Fibroblast of mammary gland (primary cell): ENCODE measurements around the gene FIS1.

Experiments
- DNase-seq: peaks from one replicate; pipeline ENCODE4 v3.0.0-alpha.2; 2010; ENCODE audit warnings: low read depth
- H3K4me3 ChIP-seq: 2 replicates; pipeline ENCODE4 v1.5.1; 2011; ENCODE audit warnings: low read depth, mild to moderate bottlenecking, low read length, moderate library complexity; ENCODE audit not compliant: control insufficient read depth
- CTCF ChIP-seq: conservative IDR thresholded peaks from 2 replicates; pipeline ENCODE4 v1.5.1; 2011; ENCODE audit warnings: low read depth, low read length, inconsistent platforms; ENCODE audit not compliant: control insufficient read depth, insufficient read depth

The FIS1 gene

GRCh38 chr7:101250324-101250723 is 5.4 kb upstream of the FIS1 start:
- TF ChIP-seq CTCF: no peak
- DNase-seq: no peak
- no peak overlapping the region for H3K4me3 ChIP-seq

GRCh38 chr7:101248276-101248675 is 3.4 kb upstream of the FIS1 start:
- no peak for TF ChIP-seq CTCF
- no peak for DNase-seq
- no peak overlapping the region for H3K4me3 ChIP-seq

GRCh38 chr7:101245147-101245668 is 327 bp upstream of the FIS1 start:
- DNase-seq: no peak
- peak overlapping the region; percentile 96 for H3K4me3 ChIP-seq
- no peak for TF ChIP-seq CTCF

GRCh38 chr7:101243646-101244374 is 1.1 kb downstream of the FIS1 start:
- peak overlapping the region; percentile 96 for H3K4me3 ChIP-seq
- peak; percentile 53 for DNase-seq
- no peak for TF ChIP-seq CTCF

DNA sequence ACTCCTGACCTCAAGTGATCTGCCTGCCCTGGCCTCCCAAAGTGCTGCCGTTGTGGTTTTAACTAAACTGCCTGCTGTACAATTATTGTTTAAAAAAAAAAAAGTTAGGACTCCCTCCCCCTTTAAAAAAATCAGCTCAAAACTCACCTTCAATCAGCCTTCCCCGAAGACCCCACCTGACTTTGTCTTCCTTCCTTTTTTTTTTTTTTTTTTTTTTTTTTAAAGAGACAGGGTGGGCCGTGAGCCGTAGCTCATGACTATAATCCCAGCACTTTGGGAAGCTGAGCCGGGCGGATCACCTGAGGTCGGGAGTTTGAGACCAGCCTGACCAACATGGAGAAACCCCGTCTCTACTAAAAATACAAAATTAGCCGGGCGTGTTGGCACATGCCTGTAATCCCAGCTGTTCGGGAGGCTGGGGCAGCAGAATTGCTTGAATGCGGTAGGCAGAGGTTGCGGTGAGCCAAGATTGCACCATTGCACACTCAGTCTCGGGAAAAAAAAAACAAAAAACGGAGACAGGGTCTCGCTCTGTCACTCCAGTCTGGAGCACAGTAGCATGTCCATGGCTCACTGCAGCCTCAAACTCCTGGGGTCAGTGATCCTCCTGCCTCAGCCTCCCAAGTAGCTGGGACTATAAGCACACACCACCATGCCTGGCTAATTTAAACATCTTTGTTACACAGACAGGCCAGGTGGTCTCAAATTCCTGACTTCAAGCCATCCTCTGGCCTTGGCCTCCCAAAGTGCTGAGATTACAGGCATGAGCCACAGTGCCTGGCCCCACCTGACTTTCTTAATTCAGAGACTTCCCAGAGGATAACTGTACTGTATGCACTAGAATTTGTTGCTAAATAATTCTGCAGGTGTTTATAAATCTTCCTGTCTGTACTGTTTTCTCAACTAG is 3.2 kb downstream of the FIS1 start:
- DNase-seq: no peak
- H3K4me3 ChIP-seq: no peak overlapping the region
- no peak for TF ChIP-seq CTCF

DNA sequence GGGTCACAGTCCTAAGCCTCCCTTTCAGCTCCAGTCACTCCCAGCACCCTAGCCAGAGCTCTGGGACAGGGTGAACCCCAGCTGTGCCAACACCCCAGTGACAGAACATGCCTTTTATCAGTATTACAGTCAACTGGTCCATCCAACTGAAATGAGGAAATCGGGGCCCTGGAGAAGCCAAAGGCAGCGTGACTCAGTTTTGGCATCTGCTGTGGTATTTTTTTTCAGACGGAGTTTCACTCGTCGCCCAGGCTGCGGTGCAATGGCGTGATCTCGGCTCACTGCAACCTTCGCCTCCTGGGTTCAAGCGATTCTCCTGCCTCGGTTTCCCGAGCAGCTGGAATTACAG is 3.9 kb downstream of the FIS1 start:
- peak; percentile 85 for DNase-seq
- TF ChIP-seq CTCF: no peak
- H3K4me3 ChIP-seq: no peak overlapping the region
